ENCODE data around the gene PHC3. TPM values are rescaled to one million over a fixed set of nuclear protein-coding genes. Genes with fewer than 3 reads are reported as not detected.

Gene PHC3
- total RNA-seq, 2 donors from 2014 or later: 34.5 to 100 TPM

DNA sequence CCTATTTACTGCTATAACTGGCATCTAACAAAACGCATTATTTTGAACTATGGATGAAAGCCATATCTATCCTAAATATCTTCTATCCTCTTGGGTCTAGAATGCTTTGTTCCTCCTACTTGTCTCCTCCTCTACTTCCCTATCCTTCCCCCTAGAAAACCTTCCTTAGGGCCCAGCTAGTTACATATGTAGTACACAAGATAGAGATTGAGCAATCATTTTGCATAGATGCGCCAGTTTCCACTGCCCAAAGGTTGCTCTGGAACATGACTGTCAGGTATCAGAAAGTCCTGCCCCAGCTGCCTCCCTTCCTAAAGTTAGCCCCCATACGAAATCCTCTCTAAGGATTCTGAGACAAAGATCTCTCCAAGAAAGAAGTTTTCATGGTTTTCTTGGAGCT, 88.6 kb downstream of the PHC3 start:
- H3K9me3 ChIP-seq: no peaks in the 10 kb centered on the region
- intact Hi-C loops (cut with DNase I): no loop called here
- no peaks in the 10 kb centered on the region for H3K27me3 ChIP-seq (replicated peaks; ENCODE audit: insufficient read depth)
- no peaks in the 10 kb centered on the region for H3K4me1 ChIP-seq (replicated peaks)
- no peak for DNase-seq (ENCODE audit: low spot score)
- no peak overlapping the region for H3K4me3 ChIP-seq
- no peaks in the 10 kb centered on the region for H3K36me3 ChIP-seq
- TF ChIP-seq POLR2A (IDR thresholded peaks at IDR 0.05) (no peak), POLR2AphosphoS5 (IDR thresholded peaks at IDR 0.05) (no peak)
- TF ChIP-seq, protein P1, sequence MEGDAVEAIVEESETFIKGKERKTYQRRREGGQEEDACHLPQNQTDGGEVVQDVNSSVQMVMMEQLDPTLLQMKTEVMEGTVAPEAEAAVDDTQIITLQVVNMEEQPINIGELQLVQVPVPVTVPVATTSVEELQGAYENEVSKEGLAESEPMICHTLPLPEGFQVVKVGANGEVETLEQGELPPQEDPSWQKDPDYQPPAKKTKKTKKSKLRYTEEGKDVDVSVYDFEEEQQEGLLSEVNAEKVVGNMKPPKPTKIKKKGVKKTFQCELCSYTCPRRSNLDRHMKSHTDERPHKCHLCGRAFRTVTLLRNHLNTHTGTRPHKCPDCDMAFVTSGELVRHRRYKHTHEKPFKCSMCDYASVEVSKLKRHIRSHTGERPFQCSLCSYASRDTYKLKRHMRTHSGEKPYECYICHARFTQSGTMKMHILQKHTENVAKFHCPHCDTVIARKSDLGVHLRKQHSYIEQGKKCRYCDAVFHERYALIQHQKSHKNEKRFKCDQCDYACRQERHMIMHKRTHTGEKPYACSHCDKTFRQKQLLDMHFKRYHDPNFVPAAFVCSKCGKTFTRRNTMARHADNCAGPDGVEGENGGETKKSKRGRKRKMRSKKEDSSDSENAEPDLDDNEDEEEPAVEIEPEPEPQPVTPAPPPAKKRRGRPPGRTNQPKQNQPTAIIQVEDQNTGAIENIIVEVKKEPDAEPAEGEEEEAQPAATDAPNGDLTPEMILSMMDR (IDR thresholded peaks at IDR 0.05): no peak
- WGBS: 93% methylated on average over 3 of the region's 3 CpGs
- no peak overlapping the region for H3K27ac ChIP-seq

DNA sequence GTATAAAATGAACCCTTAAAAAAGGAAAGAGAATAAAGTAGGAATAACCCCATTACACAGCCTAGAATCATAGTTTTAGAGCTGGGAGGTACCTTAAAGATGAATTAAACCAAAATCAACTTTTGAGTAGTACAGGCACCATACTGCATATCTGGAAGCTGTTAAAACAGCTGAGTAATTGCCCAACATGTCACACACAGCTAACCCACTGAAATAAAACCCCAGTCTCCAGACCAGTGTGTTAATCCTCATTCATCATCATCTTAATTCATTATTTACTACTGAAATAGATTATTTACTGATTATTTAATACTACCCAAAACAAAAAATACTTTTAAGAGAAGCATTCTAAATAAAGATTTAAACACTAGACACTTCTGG, 90.9 kb downstream of the PHC3 start:
- no peak for TF ChIP-seq POLR2AphosphoS5 (IDR thresholded peaks at IDR 0.05)
- TF ChIP-seq, protein P1 (IDR thresholded peaks at IDR 0.05): no peak
- no peak for TF ChIP-seq POLR2A (IDR thresholded peaks at IDR 0.05)
- H3K27me3 ChIP-seq (replicated peaks; ENCODE audit: insufficient read depth): no peaks in the 10 kb centered on the region
- H3K27ac ChIP-seq: no peak overlapping the region
- H3K4me1 ChIP-seq (replicated peaks): no peaks in the 10 kb centered on the region
- no peak overlapping the region for H3K4me3 ChIP-seq
- no peaks in the 10 kb centered on the region for H3K36me3 ChIP-seq
- intact Hi-C loops (cut with DNase I): no loop called here
- no peaks in the 10 kb centered on the region for H3K9me3 ChIP-seq
- DNase-seq (ENCODE audit: low spot score): no peak

DNA sequence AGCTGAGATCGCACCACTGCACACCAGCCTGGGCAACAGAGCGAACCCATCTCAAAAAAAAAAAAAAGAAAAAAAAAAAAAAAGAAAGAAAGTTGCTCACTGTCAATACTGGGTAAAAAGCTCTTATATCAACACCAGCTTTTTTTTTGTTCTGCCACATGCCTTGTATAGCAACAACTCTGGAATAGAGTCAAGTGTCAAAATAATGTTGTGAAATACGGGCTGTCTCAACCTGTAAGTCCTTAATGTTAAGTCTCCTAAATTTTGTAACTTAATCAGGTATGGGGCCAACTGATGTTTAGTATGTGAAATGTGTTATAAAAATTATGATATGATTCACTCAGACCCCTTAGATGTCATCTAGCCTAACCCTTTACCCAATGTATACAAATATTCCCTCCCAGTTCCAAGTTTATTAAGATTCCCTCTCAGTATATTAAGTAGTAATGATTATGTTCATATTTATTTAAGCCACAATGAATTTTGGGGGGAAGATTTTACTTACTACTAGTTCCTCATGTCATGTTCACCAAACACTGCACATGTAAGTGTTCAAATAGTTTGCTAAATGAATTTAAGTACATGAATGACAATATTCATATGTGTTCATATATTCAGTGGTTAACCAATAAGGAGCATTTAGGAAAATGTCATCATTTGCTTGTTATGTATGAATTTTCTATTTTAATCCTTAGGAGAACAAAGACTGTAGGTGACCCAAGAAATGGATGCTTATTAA, 91.5 kb downstream of the PHC3 start:
- Histone ChIP-seq H3K4me1 (replicated peaks) (no peaks in the 10 kb centered on the region), H3K27me3 (replicated peaks; ENCODE audit: insufficient read depth) (no peaks in the 10 kb centered on the region), H3K9me3 (no peaks in the 10 kb centered on the region), H3K4me3 (no peak overlapping the region), H3K36me3 (no peaks in the 10 kb centered on the region), H3K27ac (no peak overlapping the region)
- TF ChIP-seq POLR2A (IDR thresholded peaks at IDR 0.05) (no peak), POLR2AphosphoS5 (IDR thresholded peaks at IDR 0.05) (no peak)
- TF ChIP-seq, protein P1 (IDR thresholded peaks at IDR 0.05): no peak
- over 99% methylated on average over 3 of the region's 3 CpGs for WGBS
- intact Hi-C loops (cut with DNase I): no loop called here
- DNase-seq (ENCODE audit: low spot score): no peak

DNA sequence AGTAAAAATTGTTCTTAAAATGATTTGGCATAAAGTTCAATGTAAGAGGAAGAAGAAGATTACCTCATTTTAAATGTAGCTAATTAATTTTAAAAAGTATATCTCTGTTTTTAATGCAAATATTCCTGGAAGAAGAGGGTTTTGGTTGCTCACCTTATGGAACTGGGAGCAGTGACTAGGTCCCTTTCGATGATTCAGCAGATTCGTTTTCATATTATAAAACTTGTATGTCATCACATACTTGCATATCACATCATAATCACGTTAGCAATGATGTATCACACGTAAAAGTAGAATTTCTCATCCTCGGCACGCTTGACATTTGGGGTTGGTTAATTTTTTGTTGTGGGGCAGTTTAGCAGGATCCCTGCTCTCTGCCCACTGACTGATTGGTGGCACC, 96.1 kb downstream of the PHC3 start:
- Histone ChIP-seq H3K9me3 (no peaks in the 10 kb centered on the region), H3K27me3 (replicated peaks; ENCODE audit: insufficient read depth) (no peaks in the 10 kb centered on the region), H3K36me3 (no peaks in the 10 kb centered on the region), H3K27ac (no peak overlapping the region), H3K4me3 (no peak overlapping the region), H3K4me1 (replicated peaks) (no peaks in the 10 kb centered on the region)
- no peak for DNase-seq (ENCODE audit: low spot score)
- WGBS: 94% methylated on average over 6 of the region's 6 CpGs
- TF ChIP-seq POLR2A (IDR thresholded peaks at IDR 0.05) (no peak), POLR2AphosphoS5 (IDR thresholded peaks at IDR 0.05) (no peak)
- TF ChIP-seq, protein P1 (IDR thresholded peaks at IDR 0.05): no peak
- intact Hi-C loops (cut with DNase I): no loop called here

DNA sequence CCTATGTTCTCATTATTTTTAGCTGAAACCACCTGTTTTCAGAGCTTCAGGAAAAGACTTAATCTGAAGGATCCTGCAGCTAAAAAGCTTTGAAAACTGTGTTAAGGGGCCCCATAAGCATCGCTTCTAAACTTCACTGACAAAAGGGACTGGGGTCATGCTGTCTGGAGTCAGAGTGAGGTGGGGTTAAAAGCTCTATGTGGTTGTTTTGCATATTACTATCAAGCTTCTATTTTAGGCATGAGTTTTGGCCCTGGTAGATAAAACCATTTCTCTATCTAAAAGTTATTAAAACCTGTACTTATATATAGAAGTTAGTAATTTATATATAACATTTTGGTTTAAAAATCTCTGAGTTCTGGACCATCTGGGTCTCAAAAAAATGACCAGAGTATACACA, 98.2 kb downstream of the PHC3 start:
- Histone ChIP-seq H3K4me1 (replicated peaks) (no peaks in the 10 kb centered on the region), H3K36me3 (no peaks in the 10 kb centered on the region), H3K4me3 (no peak overlapping the region), H3K9me3 (no peaks in the 10 kb centered on the region), H3K27me3 (replicated peaks; ENCODE audit: insufficient read depth) (no peaks in the 10 kb centered on the region), H3K27ac (no peak overlapping the region)
- TF ChIP-seq, protein P1 (IDR thresholded peaks at IDR 0.05): no peak
- TF ChIP-seq POLR2A (IDR thresholded peaks at IDR 0.05): no peak
- TF ChIP-seq POLR2AphosphoS5 (IDR thresholded peaks at IDR 0.05): no peak
- intact Hi-C loops (cut with DNase I): no loop called here
- WGBS: 100% methylated on average over 1 of the region's 1 CpG
- no peak for DNase-seq (ENCODE audit: low spot score)
